ENCODE results near the gene DACH1. TPM values are rescaled to one million over a fixed set of nuclear protein-coding genes. Genes with fewer than 3 reads are reported as not detected.

DACH1 gene
- total and polyA plus RNA-seq, 2 of the 8 experiments (the other 6 are each of a cell fraction or from before 2014, with no cell fraction given) = 0.12 to 0.67 TPM

DNA sequence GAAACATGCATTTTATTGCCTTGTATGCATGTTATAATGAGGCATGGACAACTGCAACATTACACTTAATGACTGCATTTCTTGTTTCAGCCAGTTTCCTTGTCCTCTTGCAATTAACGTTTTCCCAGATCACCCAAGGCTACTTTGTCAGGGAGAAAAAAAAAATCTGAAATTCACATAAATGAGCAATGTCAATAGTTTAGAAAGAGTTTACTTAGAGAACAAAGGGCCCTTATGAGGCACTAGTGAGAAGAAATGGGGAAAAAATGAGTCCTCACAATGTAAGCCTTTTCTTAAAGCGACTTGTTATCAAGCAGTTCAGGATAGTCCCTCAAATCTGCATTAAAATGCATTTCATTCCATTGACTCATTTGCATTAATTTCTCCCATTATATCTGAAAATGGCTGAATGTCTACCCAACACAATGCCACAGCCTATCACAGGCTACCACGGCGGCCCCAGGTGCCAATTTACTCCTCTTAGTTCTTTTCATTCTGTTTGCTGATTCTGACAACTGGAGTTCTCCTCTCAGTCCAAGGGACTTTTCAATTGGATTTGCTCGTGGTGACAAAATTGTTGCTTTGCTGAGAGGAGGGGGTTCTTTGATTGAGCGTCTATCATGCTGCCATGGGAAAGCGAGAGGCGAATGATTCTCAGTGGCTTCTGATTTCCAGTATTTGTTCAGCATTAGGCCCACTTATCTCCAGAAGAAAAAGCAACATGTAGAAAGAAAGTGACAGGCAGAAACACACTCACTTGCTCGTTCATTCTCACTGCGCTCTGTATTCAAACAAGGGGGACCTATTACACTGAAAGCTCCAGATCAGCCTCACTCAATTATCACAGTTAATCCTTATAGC, 107.1 kb downstream of the DACH1 start:
- Histone ChIP-seq H3K4me1 (replicated peaks in 1 of 4; ENCODE audit: control insufficient read depth in 3 of 4, insufficient read depth in 4 of 4, low read length in 3 of 4) (peaks cover 0 to 12% (median 4%) of the 10 kb centered on the region in 4 experiments; a peak in 5 of 7 replicates), H3K4me2 (ENCODE audit: insufficient read depth in 1 of 2, low read depth in 2 of 2, low read length in 2 of 2) (peak overlapping the region; percentile 55 to 56), H4K8ac (ENCODE audit: extremely low read depth, insufficient read depth, low read length) (no peak overlapping the region), H4K5ac (ENCODE audit: insufficient read length, low read depth, low read length) (no peak overlapping the region), H3K18ac (ENCODE audit: extremely low read depth, low read length) (no peak overlapping the region), H3K27me3 (replicated peaks in 1 of 4; ENCODE audit: control insufficient read depth in 3 of 4, extremely low read depth in 1 of 4, insufficient read depth in 3 of 4, low read length in 3 of 4) (peaks cover 0 to 1% (median 0%) of the 10 kb centered on the region in 4 experiments; a peak in 1 of 7 replicates), H3K4ac (replicated peaks; ENCODE audit: insufficient read length, low read depth, low read length) (no peak overlapping the region), H3K14ac (ENCODE audit: insufficient read length) (no peak overlapping the region), H3K23ac (ENCODE audit: insufficient read length) (no peak overlapping the region), H2BK5ac (ENCODE audit: low read depth, low read length) (peak overlapping the region; percentile 38; the same call in 1 of the 2 replicates), H2BK12ac (ENCODE audit: low read depth, low read length) (peak overlapping the region; percentile 13; the same call in 1 of the 2 replicates), H3K9ac (replicated peaks in 1 of 4; ENCODE audit: extremely low read depth in 1 of 4, low read depth in 3 of 4, low read length in 3 of 4) (no peak overlapping the region), H2BK15ac (ENCODE audit: low read length) (no peak overlapping the region), H2BK20ac (ENCODE audit: low read length) (no peak overlapping the region), H3K23me2 (ENCODE audit: low read depth, low read length) (no peaks in the 10 kb centered on the region), H3K36me3 (ENCODE audit: control insufficient read depth in 2 of 4, insufficient read depth in 4 of 4, low read length in 3 of 4) (no peaks in the 10 kb centered on the region), H3K56ac (replicated peaks; ENCODE audit: insufficient read length, low read depth, low read length) (no peak overlapping the region), H3K27ac (ENCODE audit: low read depth, low read length) (no peak overlapping the region), H3K79me1 (ENCODE audit: low read depth, low read length) (no peaks in the 10 kb centered on the region), H4K20me1 (replicated peaks in 1 of 2; ENCODE audit: control insufficient read depth in 1 of 2, insufficient read depth in 2 of 2, low read length in 2 of 2) (no peaks in the 10 kb centered on the region), H2AK5ac (ENCODE audit: low read depth, low read length) (no peak overlapping the region), H3K4me3 (ENCODE audit: extremely low read depth in 1 of 4, insufficient read depth in 2 of 4, low read depth in 3 of 4, low read length in 4 of 4) (peak overlapping the region in 2 of 4 experiments; percentile 2 to 40; a peak in 2 of 8 replicates), H2AFZ (ENCODE audit: low read length) (peak overlapping the region; percentile 77; the same call in 1 of the 2 replicates), H2BK120ac (replicated peaks; ENCODE audit: low read depth, low read length) (no peak overlapping the region), H4K91ac (replicated peaks; ENCODE audit: insufficient read length, low read length) (no peak overlapping the region), H3K79me2 (ENCODE audit: control insufficient read depth in 1 of 2, insufficient read depth in 2 of 2, low read length in 2 of 2) (no peaks in the 10 kb centered on the region), H3K9me3 (ENCODE audit: insufficient read depth in 2 of 2, low read depth in 1 of 2, low read length in 1 of 2) (no peaks in the 10 kb centered on the region)
- ChIA-PET POLR2A (ENCODE audit: partially characterized antibody) (no interaction called here), CTCF (ENCODE audit: partially characterized antibody) (interaction anchor here (0.6 kb wide), 2 partner anchors 117 to 294 kb away, joined by 3 read pairs; no protein-coding TSS in a partner anchor)
- DNase-seq (ENCODE audit: low read depth in 1 of 2, low spot score in 2 of 2) = peak in 1 of 2 experiments; percentile 53
- no peak for FAIRE-seq
- 28% methylated on average over 10 of the region's 10 CpGs; no CpG with 5 or more reads in 1 of the 2 experiments for WGBS, 2 experiments (ENCODE audit: extremely low coverage in 1 of 2, insufficient coverage in 1 of 2, insufficient read length in 1 of 2, insufficient replicate concordance in 2 of 2, low coverage in 1 of 2, low lambda C conversion rate in 2 of 2, missing lambda C conversion rate in 1 of 2)
- TF ChIP-seq, protein P1, sequence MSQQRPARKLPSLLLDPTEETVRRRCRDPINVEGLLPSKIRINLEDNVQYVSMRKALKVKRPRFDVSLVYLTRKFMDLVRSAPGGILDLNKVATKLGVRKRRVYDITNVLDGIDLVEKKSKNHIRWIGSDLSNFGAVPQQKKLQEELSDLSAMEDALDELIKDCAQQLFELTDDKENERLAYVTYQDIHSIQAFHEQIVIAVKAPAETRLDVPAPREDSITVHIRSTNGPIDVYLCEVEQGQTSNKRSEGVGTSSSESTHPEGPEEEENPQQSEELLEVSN (IDR thresholded peaks at IDR 0.05) = no peak
- peak; percentile 55; the same call in 1 of the 2 replicates for TF ChIP-seq JUND (IDR thresholded peaks at IDR 0.05; ENCODE audit: low read length)

Measured in H1 (cell line).